Coronary artery (tissue), 2 donors: ENCODE measurements around the gene LRRC71.

ENCODE experiments used
- DNase-seq: peaks from one replicate; pipeline ENCODE4 v3.0.0-alpha.2; 2017; ENCODE audit warnings: low spot score
- H3K27ac ChIP-seq, 2 donors: fragments of 200-600 bp; sonication (generic); one replicate each; pipeline ENCODE4 v1.5.1; 2016 to 2019
- H3K4me3 ChIP-seq: fragments of 200-600 bp; sonication (generic); 2 replicates; pipeline ENCODE4 v1.5.1; 2016; ENCODE audit warnings: mild to moderate bottlenecking, moderate library complexity
- CTCF ChIP-seq: fragments of 200-600 bp; sonication (generic); IDR thresholded peaks from one replicate; pipeline ENCODE4 v1.5.1; 2019; ENCODE audit warnings: antibody characterized with exemption

The LRRC71 gene

GRCh38 chr1:156911577-156912298 lies 8.7 kb upstream of the LRRC71 start:
- no peak for DNase-seq
- Histone ChIP-seq H3K4me3 (no peak overlapping the region), H3K27ac (no peak overlapping the region)
- TF ChIP-seq CTCF = no peak

- no peak for DNase-seq
- H3K27ac ChIP-seq = no peak overlapping the region
- no peak overlapping the region for H3K4me3 ChIP-seq
- TF ChIP-seq CTCF = no peak
Measured at GRCh38 chr1:156912310-156912709, 8.1 kb upstream of the LRRC71 start.

GRCh38 chr1:156912861-156913808 lies 7.3 kb upstream of the LRRC71 start:
- Histone ChIP-seq H3K4me3 (no peak overlapping the region), H3K27ac (no peak overlapping the region)
- TF ChIP-seq CTCF = no peak
- no peak for DNase-seq

GRCh38 chr1:156913809-156914387 lies 6.5 kb upstream of the LRRC71 start:
- H3K27ac ChIP-seq = no peak overlapping the region
- DNase-seq = no peak
- H3K4me3 ChIP-seq = no peak overlapping the region
- TF ChIP-seq CTCF = no peak

- no peak for DNase-seq
- Histone ChIP-seq H3K27ac (no peak overlapping the region), H3K4me3 (no peak overlapping the region)
- TF ChIP-seq CTCF = no peak
Measured at GRCh38 chr1:156914440-156914856, 6.0 kb upstream of the LRRC71 start.

GRCh38 chr1:156921053-156921529 lies 659 bp downstream of the LRRC71 start:
- H3K27ac ChIP-seq = no peak overlapping the region
- no peak for TF ChIP-seq CTCF
- no peak for DNase-seq
- no peak overlapping the region for H3K4me3 ChIP-seq
